MM.1S (cell line): ENCODE results near the gene CNTF.
"Not testable (repeated sequence)": the region's sequence is repeated elsewhere in the genome, so short reads cannot be mapped to it uniquely, and the experiment has no call there.

Source experiments
- DNase-seq: peaks from one replicate; pipeline ENCODE4 v3.0.0-alpha.2; 2015
- H2AFZ ChIP-seq: fragments of 300-600 bp; sonication (generic); 2 replicates; pipeline ENCODE4 v1.6.0; 2016; ENCODE audit warnings: antibody characterized with exemption, low read length
- H3F3A ChIP-seq: fragments of 300-600 bp; sonication (generic); 2 replicates; pipeline ENCODE4 v1.6.1; 2016; ENCODE audit warnings: mild to moderate bottlenecking, antibody characterized with exemption, low read length, moderate library complexity, mixed read lengths; ENCODE audit not compliant: insufficient read depth
- H3K27ac ChIP-seq: fragments of 300-600 bp; sonication (generic); 2 replicates; pipeline ENCODE4 v1.5.1; 2016; ENCODE audit warnings: mild to moderate bottlenecking, low read length
- H3K27me3 ChIP-seq: fragments of 300-600 bp; sonication (generic); replicated peaks from 2 replicates; pipeline ENCODE4 v1.6.0; 2016; ENCODE audit warnings: low read length; ENCODE audit not compliant: insufficient read depth
- H3K36me3 ChIP-seq: fragments of 300-600 bp; sonication (generic); replicated peaks from 2 replicates; pipeline ENCODE4 v1.6.1; 2016; ENCODE audit warnings: mild to moderate bottlenecking, low read length, mixed read lengths; ENCODE audit not compliant: insufficient read depth
- H3K4me1 ChIP-seq: fragments of 300-600 bp; sonication (generic); 2 replicates; pipeline ENCODE4 v1.6.1; 2016; ENCODE audit warnings: low read length, mixed read lengths
- H3K4me2 ChIP-seq: fragments of 300-600 bp; sonication (generic); 2 replicates; pipeline ENCODE4 v1.6.0; 2016; ENCODE audit warnings: low read depth, low read length
- H3K4me3 ChIP-seq: fragments of 300-600 bp; sonication (generic); 2 replicates; pipeline ENCODE4 v1.5.1; 2016; ENCODE audit warnings: low read length, mixed read lengths
- H3K79me2 ChIP-seq: fragments of 300-600 bp; sonication (generic); 2 replicates; pipeline ENCODE4 v1.6.1; 2016; ENCODE audit warnings: mixed run types, low read length, mixed read lengths
- H3K9ac ChIP-seq: fragments of 300-600 bp; sonication (generic); 2 replicates; pipeline ENCODE4 v1.6.1; 2016; ENCODE audit warnings: low read length, mixed read lengths
- H3K9me2 ChIP-seq: fragments of 300-600 bp; sonication (generic); replicated peaks from 2 replicates; pipeline ENCODE4 v1.6.1; 2016; ENCODE audit warnings: mild to moderate bottlenecking, low read length, mixed read lengths; ENCODE audit not compliant: insufficient read depth
- H3K9me3 ChIP-seq: fragments of 300-600 bp; sonication (generic); replicated peaks from 2 replicates; pipeline ENCODE4 v1.6.1; 2016; ENCODE audit warnings: mild to moderate bottlenecking, low read length, mixed read lengths; ENCODE audit not compliant: insufficient read depth
- H4K20me1 ChIP-seq: fragments of 300-600 bp; sonication (generic); 2 replicates; pipeline ENCODE4 v1.6.1; 2016; ENCODE audit warnings: mild to moderate bottlenecking, low read length, moderate library complexity, mixed read lengths; ENCODE audit not compliant: insufficient read depth
- EZH2 ChIP-seq: fragments of 300-600 bp; sonication (generic); optimal IDR thresholded peaks from 2 replicates; pipeline ENCODE3; 2017; ENCODE audit warnings: low read depth, mild to moderate bottlenecking, antibody characterized with exemption, low read length, mixed read lengths
- EZH2phosphoT487 ChIP-seq: fragments of 300-600 bp; sonication (generic); IDR thresholded peaks from 2 replicates; pipeline ENCODE4 v1.6.1; 2018; ENCODE audit warnings: antibody characterized with exemption, low read length
- TF ChIP-seq, protein P1 (sequence below): fragments of 300-600 bp; sonication (generic); IDR thresholded peaks from 2 replicates; pipeline ENCODE4 v1.5.1; 2016; ENCODE audit warnings: antibody characterized with exemption, low read length, mixed read lengths

Gene CNTF, protein sequence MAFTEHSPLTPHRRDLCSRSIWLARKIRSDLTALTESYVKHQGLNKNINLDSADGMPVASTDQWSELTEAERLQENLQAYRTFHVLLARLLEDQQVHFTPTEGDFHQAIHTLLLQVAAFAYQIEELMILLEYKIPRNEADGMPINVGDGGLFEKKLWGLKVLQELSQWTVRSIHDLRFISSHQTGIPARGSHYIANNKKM

DNA sequence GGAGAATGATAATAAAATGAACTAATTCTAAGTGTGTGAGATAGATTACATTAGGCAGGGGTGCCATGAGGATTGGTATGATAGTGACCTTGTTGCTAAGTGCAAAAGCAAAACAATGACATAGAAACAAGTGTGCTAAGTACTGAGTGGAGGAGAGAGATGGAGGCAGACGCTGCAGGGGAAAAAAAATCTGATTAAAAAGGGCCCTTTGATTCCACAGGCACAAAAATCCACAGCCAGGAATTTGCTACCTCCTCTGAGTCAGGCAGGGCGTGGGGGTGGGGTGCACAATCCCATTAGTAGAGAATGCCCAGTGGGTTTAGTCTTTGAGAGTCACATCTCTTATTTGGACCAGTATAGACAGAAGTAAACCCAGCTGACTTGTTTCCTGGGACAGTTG, at the start of gene CNTF:
CNTF (plus strand) TSS at position 322 of the 400 bp plus-strand sequence. CDS start 88 bp downstream, outside the sequence.
- H3K9me2 ChIP-seq = no peaks in the 10 kb centered on the region

DNA sequence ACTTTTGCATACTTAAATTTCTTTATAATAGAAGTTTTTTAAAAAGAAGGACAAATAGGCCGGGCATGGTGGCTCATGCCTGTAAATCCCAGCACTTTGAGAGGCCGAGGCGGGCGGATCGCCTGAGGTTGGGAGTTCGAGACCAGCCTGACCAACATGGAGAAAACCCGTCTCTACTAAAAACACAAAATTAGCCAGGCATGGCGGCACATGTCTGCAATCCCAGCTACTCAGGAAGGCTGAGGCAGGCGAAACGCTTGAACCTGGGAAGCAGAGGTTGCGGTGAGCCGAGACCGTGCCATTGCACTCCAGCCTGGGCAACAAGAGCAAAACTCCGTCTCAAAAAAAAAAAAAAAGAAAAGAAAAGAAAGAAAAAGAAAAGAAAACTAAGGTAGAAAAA, 49.6 kb upstream of the CNTF start:
- not testable (repeated sequence) for H3K9me3 ChIP-seq, H2AFZ ChIP-seq, DNase-seq, H3K9me2 ChIP-seq, H4K20me1 ChIP-seq, H3K27me3 ChIP-seq, H3K36me3 ChIP-seq
- Histone ChIP-seq H3K4me2 (peak overlapping the region; percentile 86), H3K9ac (peak overlapping the region; percentile 99), H3K4me1 (peaks cover 13% of the 10 kb centered on the region), H3F3A (peaks cover 65% of the 10 kb centered on the region), H3K79me2 (peaks cover 87% of the 10 kb centered on the region), H3K4me3 (peak overlapping the region; percentile 91), H3K27ac (peak overlapping the region; percentile 97)

More for the DNA sequence above, at the start of gene CNTF:
- H2AFZ ChIP-seq = no peak within 1 kb of the TSS
- H3K36me3 ChIP-seq = peaks cover 5% of the 10 kb centered on the region; the same call in 1 of the 2 replicates
- H3K4me2 ChIP-seq = peak within 1 kb of the TSS; percentile 43
- no peaks in the 10 kb centered on the region for H3K27me3 ChIP-seq
- H3F3A ChIP-seq = peaks cover 33% of the 10 kb centered on the region
- no peaks in the 10 kb centered on the region for H3K9me3 ChIP-seq
- peaks cover 43% of the 10 kb centered on the region for H3K79me2 ChIP-seq
- no peak for DNase-seq
- peak within 1 kb of the TSS; percentile 30 for H3K4me3 ChIP-seq
- peaks cover 51% of the 10 kb centered on the region for H3K4me1 ChIP-seq
- TF ChIP-seq EZH2phosphoT487 = no peak
- no peak for TF ChIP-seq EZH2
- TF ChIP-seq, protein P1, sequence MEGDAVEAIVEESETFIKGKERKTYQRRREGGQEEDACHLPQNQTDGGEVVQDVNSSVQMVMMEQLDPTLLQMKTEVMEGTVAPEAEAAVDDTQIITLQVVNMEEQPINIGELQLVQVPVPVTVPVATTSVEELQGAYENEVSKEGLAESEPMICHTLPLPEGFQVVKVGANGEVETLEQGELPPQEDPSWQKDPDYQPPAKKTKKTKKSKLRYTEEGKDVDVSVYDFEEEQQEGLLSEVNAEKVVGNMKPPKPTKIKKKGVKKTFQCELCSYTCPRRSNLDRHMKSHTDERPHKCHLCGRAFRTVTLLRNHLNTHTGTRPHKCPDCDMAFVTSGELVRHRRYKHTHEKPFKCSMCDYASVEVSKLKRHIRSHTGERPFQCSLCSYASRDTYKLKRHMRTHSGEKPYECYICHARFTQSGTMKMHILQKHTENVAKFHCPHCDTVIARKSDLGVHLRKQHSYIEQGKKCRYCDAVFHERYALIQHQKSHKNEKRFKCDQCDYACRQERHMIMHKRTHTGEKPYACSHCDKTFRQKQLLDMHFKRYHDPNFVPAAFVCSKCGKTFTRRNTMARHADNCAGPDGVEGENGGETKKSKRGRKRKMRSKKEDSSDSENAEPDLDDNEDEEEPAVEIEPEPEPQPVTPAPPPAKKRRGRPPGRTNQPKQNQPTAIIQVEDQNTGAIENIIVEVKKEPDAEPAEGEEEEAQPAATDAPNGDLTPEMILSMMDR = no peak
- H3K9ac ChIP-seq = peak within 1 kb of the TSS; percentile 19; the same call in 1 of the 2 replicates
- H4K20me1 ChIP-seq = no peaks in the 10 kb centered on the region
- peak within 1 kb of the TSS; percentile 64 for H3K27ac ChIP-seq

DNA sequence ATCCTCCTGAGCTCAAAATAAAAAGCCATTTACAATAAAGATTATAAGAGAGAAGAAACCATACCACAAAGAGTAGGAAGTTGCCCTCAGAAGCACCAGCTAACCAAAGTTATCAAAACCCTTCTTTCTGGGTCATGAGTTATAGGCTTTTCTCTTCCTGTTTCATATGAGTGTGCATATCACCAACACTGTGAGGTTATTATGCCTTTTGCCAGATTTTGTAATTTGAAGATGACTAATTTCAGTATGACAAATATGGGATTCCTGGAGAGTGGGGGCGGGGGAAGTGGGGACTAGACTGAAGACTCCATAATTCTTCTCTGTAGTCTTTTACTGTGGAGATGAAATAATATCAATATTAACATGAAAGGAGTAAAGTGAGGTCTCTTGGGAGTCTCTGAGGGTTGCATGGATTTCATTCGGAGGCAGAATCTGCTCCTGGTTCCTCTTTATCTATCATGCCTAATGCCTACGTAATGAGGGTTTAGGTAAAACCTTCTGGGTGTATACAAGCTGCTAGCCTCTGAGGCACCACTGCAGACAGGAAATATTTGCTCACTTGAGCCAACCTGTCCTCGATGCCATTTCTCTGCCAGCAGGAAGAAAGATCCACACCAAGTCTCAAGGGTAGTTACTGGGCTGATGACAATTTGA, 48.9 kb upstream of the CNTF start:
- DNase-seq = peak; percentile 60
- Histone ChIP-seq H3K9ac (peak overlapping the region; percentile 99), H3K9me3 (no peaks in the 10 kb centered on the region), H3F3A (peaks cover 70% of the 10 kb centered on the region), H3K4me1 (peaks cover 13% of the 10 kb centered on the region), H3K27ac (peak overlapping the region; percentile 97), H3K4me3 (peak overlapping the region; percentile 91), H2AFZ (no peak overlapping the region), H3K4me2 (peak overlapping the region; percentile 86), H4K20me1 (0 out of 2 replicates have a peak, but pooled peaks cover 2% of the 10 kb centered on the region), H3K79me2 (peaks cover 80% of the 10 kb centered on the region), H3K36me3 (no peaks in the 10 kb centered on the region), H3K9me2 (no peaks in the 10 kb centered on the region), H3K27me3 (no peaks in the 10 kb centered on the region)
- TF ChIP-seq, protein P1 = no peak
- TF ChIP-seq EZH2phosphoT487 = no peak
- no peak for TF ChIP-seq EZH2

DNA sequence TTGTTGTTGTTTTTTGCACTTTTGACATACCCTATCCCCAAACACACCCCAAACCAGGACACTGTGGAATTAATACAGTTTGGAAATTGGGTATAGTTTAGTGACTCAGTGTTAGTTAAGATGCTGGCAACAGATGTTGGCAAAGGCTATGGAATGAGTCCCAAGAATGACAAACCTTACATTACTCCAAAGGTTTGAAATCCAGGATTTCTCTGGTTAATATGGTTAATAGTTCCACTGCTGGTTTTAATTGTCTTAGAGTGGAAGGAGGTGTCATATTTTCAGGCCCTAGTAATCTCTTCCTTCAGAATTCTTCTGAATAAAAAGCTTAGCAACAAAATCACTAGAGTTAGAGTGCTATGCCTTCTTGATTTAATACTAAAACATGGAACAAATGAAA, 47.6 kb upstream of the CNTF start:
- peak overlapping the region; percentile 97 for H3K27ac ChIP-seq
- no peaks in the 10 kb centered on the region for H3K9me2 ChIP-seq
- peak overlapping the region; percentile 91 for H3K4me3 ChIP-seq
- H3K9me3 ChIP-seq = no peaks in the 10 kb centered on the region
- H3K9ac ChIP-seq = peak overlapping the region; percentile 99
- H3K27me3 ChIP-seq = no peaks in the 10 kb centered on the region
- H3K36me3 ChIP-seq = no peaks in the 10 kb centered on the region
- peaks cover 75% of the 10 kb centered on the region for H3K79me2 ChIP-seq
- TF ChIP-seq, protein P1 = no peak
- TF ChIP-seq EZH2 (no peak), EZH2phosphoT487 (no peak)
- no peak overlapping the region for H2AFZ ChIP-seq
- DNase-seq = no peak
- peak overlapping the region; percentile 86 for H3K4me2 ChIP-seq
- peaks cover 13% of the 10 kb centered on the region for H3K4me1 ChIP-seq
- H4K20me1 ChIP-seq = no peaks in the 10 kb centered on the region
- peaks cover 61% of the 10 kb centered on the region for H3F3A ChIP-seq
